ENCODE data around the gene FOXB2.

Gene FOXB2

DNA sequence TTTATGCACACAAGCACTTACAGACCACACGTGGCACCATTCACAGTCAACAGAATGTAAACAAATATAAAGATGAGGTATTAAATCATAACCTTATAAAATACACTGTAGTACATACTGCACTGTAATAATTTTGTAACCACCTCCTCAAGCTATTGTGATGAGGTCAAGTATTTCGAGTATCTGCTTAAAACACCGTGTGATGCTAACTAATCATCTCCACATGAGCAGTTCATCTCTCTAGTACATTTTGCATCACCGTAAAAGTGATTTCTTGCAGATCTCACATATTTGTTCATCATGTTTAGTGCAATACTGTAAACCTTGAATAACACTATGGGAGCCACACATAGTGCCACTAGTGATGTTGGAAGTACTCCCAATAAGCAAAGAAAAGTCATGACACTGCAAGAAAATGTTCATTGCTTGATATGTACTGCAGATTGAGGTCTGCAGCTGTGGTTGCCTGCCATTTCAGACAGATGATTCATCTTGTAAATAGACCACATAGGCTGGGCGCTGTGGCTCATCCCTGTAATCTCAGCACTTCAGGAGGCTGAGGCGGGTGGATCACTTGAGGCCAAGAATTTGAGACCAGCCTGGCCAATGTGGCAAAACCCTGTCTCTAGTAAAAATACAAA is 44.3 kb downstream of the FOXB2 start:
- no peak for DNase-seq (ENCODE audit: low read depth in 2 of 2, low spot score in 1 of 2)

GRCh38 chr9:77066388-77066787 is 46.9 kb downstream of the FOXB2 start:
- no peak for DNase-seq (ENCODE audit: low read depth in 2 of 2, low spot score in 1 of 2)

Data from stimulated activated CD8-positive, alpha-beta memory T cell treated with anti-CD3 and anti-CD28 coated beads, Interleukin-4, amount 100 ng/mL, for 1 hour (primary cell).